GM18499 (cell line): ENCODE data around the gene MRPS16.

Source experiments
- ATAC-seq: cut with Tn5 transposase; IDR thresholded peaks from one replicate; pipeline ENCODE4 v1.9.1; 2021; ENCODE audit warnings: moderate number of reproducible peaks; ENCODE audit not compliant: insufficient read depth, unreplicated experiment

Gene MRPS16

GRCh38 chr10:73244866-73245477, 7.5 kb downstream of the MRPS16 start:
- ATAC-seq: no peak

GRCh38 chr10:73239908-73240307, 12.5 kb downstream of the MRPS16 start:
- ATAC-seq: no peak

DNA sequence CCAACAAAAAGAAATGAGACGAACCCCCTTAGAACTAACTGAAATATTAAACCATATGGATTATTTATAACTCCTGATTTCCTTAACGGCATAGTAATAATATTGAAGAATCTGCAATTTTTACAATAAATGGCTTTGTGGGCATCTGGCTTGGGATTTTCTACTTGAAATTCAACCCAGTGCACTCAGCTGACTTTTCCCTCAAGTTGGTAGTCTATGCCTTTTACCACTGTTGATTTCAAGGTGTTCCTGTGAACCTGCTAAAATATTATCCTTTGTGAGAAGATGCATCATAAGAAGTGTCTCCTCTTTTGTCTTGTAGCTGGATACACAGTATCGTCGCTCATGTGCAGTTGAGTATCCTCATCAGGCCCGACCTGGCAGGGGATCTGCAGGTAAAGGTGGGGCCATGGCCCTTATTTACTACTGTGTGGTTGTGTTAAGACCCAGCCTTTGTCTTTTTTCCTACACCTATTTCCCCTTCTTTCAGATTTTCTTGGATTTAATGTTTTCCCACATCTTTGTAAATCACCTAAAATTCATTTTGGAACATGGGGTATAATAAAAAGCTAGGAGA, 13.4 kb downstream of the MRPS16 start:
- no peak for ATAC-seq

DNA sequence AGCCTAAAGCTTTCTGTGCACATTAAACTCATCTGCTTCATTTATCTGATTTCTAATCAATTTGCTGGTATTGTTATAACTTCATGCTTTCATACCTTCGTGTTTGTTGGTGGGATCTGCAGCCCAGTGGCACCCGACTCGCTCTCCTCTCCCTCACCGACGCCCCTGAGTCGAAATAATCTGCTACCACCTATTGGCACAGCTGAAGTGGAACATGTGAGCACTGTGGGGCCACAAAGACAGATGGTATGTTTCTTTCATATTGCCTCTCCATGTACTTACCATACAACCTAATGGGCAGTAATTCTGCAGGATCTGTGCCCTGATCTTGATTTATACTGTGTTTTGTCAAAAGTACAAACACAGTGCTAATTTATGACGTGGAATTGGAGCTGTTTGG, 17.7 kb downstream of the MRPS16 start:
- ATAC-seq: no peak

- ATAC-seq: no peak
These were observed 18.6 kb downstream of the MRPS16 start for GRCh38 chr10:73233883-73234282.

GRCh38 chr10:73232887-73233286, 19.6 kb downstream of the MRPS16 start:
- ATAC-seq: no peak

GRCh38 chr10:73229567-73229966, 22.9 kb downstream of the MRPS16 start:
- ATAC-seq: no peak

GRCh38 chr10:73228247-73228646, 24.2 kb downstream of the MRPS16 start:
- ATAC-seq: no peak

GRCh38 chr10:73226663-73227062, 25.8 kb downstream of the MRPS16 start:
- no peak for ATAC-seq

DNA sequence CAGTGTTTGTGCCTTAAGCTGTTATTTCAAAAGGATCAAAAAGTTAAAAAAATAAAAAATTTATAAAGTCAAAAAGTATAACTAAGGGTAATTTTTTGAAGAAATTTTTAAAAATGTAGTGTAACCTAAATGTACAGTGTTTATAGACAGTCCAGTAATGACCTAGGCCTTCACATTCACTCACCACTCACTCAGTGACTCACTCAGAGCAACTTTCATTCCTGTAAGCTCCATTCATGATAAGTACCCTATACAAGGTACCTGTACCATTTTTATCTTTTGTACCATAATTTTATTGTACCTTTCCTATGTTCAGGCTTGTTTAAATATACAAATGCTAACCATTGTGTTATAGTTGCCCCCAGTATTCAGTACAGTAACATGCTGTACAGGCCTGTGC, 26.9 kb downstream of the MRPS16 start:
- ATAC-seq: no peak

- ATAC-seq: no peak
These were observed 31.5 kb downstream of the MRPS16 start for GRCh38 chr10:73220989-73221388.

- no peak for ATAC-seq
These were observed 33.1 kb downstream of the MRPS16 start for GRCh38 chr10:73219384-73219783.

DNA sequence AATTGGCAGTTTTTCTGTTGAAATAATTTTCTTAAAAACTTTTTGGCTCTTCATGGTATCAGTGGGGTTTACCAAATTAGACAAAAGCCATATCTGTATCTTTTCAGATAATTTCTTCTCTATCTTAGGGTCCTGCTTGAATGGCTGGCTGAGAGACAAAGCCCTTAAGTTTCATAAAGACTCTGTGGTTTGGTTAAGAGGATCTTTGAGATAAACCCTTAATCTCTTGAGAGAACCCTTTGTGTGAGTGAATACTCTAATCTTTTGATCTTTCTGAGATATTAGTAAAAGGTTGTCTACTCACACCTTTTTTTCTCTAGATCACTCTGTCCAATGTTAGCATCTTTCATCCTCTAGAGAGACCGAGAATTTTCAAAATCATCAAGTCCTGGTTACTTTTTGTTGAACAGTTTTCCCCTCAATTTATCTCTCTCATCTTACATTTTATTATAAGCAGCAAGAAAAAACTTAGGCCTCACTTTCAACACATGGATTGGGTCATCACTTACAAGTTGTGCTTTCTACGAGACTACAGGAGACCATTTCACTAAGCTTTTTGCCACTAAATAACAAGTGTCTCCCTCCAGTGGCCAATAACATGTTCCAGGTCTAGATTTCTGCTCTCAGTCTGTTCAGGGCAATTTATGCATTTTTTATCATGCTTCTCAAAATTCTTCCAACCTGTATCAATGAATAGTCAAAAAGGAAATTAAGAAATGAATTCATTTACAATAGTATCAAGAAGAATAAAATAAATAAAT, 33.8 kb downstream of the MRPS16 start:
- ATAC-seq: no peak

GRCh38 chr10:73217628-73218027, 34.8 kb downstream of the MRPS16 start:
- ATAC-seq: no peak

GRCh38 chr10:73215749-73216148, 36.7 kb downstream of the MRPS16 start:
- ATAC-seq: no peak

GRCh38 chr10:73211106-73211811, 41.2 kb downstream of the MRPS16 start:
- no peak for ATAC-seq

DNA sequence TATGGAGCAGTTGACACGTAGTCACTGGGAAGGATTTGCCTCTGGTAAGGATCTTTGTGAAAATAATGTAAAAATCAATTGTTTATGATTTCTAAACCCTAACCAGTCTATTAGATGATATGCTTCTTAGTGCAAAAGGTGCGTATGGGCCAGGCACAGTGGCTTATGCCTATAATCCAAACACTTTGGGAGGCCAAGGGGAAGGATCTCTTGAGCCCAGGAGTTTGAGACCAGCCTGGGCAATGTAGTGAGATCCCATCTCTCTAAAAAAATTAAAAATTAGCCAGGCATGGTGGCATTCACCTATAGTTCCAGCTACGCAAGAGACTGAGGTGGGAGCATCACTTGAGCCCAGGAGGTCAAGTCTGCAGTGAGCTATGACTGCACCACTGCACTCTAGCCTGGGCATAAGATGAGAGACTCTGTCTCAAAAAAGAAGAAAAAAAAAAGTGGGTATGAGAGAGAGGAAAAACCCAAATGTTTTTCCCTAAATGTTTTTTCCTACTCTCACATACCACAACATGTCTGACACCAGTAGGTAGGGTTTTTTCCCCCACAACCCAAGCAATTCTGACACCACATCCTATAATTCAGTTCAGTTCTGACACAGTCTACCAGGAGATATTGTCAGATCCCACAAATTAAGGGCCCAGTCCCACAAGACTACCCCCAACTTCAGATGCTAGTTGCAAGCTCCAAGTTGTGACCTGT, 41.9 kb downstream of the MRPS16 start:
- ATAC-seq: no peak

GRCh38 chr10:73209705-73210104, 42.7 kb downstream of the MRPS16 start:
- ATAC-seq: no peak

DNA sequence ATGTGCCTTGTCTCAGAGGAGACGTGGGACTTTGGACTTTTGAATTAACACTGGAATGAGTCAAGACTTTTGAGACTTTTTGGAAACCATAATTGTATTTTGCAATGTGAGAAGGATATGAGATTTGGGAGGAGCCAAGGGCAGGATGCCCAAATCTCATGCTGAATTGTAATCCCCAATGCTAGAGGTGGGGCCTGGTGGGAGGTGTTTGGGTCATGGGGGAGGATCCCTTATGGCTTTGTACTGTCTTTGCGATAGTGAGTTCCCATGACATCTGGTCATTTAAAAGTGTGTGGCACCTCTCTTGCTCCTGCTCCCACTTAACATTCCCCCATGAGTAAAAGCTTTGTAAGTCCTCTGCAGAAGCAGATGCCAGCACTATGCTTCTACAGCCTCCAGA, 44.6 kb downstream of the MRPS16 start:
- no peak for ATAC-seq

- no peak for ATAC-seq
These were observed 46.1 kb downstream of the MRPS16 start for GRCh38 chr10:73206385-73206784.

GRCh38 chr10:73205890-73206289, 46.6 kb downstream of the MRPS16 start:
- no peak for ATAC-seq
